Tibial nerve (tissue), 3 donors: ENCODE measurements around the gene COPS9.

Experiments
- POLR2A ChIP-seq, 2 donors: fragments of 450-650 bp; IDR thresholded peaks; one replicate each; pipeline ENCODE4 v1.6.1; 2017; ENCODE audit warnings: antibody characterized with exemption in 2 of 2, mild to moderate bottlenecking in 2 of 2, moderate library complexity in 2 of 2
- TF ChIP-seq, protein P1 (sequence below), 5 experiments: fragments of 200-600 bp in 3 of 5; fragments of 450-650 bp in 2 of 5; sonication (generic) in 3 of 5; IDR thresholded peaks; one replicate each; pipeline ENCODE4 v1.5.1; 2016 to 2019; ENCODE audit warnings: antibody characterized with exemption in 5 of 5, mild to moderate bottlenecking in 3 of 5, moderate library complexity in 2 of 5

DNA sequence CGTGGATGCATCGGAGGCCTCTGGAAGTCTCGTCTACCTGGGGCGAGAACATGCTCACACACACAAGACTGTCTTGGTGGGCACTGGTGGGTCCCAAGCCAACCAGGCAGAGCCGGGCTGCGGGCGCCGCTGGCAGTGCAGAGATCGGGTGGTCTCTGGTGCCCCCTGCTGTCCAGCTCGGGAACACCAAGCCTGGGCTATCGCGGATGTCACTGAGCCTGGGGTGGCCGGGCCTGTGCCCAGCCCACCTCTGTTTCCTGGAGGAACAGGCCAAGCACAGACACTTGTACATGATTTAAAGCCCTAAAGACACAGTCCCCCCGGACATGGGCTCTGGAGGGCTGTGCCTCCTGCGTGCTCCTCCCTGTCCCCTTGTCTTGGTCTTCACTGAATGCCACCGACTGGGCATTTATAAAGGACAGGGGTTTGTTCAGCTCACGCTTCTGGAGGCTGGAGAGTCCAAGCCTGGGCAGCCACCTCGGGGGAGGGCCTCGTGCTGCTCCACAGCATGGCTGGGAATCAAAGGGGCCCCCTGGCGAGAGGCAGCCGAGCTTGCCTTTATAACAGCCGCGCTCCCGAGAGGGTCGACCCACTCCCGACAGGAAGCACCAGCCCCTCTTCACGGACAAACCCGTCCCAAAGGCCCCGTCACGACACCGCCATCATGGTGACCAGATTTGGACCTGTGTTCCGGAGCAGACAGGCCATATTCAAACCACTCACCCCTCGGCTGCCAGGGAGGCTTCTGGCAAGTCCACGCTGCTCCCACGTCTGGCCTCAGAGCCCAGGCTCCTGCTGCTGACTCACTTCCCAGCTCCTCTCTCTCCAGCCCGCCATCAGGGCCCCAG is 7.9 kb upstream of the COPS9 start:
- TF ChIP-seq, protein P1, sequence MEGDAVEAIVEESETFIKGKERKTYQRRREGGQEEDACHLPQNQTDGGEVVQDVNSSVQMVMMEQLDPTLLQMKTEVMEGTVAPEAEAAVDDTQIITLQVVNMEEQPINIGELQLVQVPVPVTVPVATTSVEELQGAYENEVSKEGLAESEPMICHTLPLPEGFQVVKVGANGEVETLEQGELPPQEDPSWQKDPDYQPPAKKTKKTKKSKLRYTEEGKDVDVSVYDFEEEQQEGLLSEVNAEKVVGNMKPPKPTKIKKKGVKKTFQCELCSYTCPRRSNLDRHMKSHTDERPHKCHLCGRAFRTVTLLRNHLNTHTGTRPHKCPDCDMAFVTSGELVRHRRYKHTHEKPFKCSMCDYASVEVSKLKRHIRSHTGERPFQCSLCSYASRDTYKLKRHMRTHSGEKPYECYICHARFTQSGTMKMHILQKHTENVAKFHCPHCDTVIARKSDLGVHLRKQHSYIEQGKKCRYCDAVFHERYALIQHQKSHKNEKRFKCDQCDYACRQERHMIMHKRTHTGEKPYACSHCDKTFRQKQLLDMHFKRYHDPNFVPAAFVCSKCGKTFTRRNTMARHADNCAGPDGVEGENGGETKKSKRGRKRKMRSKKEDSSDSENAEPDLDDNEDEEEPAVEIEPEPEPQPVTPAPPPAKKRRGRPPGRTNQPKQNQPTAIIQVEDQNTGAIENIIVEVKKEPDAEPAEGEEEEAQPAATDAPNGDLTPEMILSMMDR (IDR thresholded peaks at IDR 0.05) = peak; percentile 91 to 97 (median 96)
- no peak for TF ChIP-seq POLR2A (IDR thresholded peaks at IDR 0.05)
